MG63 (cell line): ENCODE measurements around the gene MARVELD1. TPM values are rescaled to one million over a fixed set of nuclear protein-coding genes. Genes with fewer than 3 reads are reported as not detected.
A peak's percentile ranks its signal among the peaks of the same experiment; 100 is the strongest.

Source experiments
- DNase-seq: peaks from one replicate; pipeline ENCODE4 v3.0.0-alpha.2; 2020
- H3K27me3 ChIP-seq: fragments of 250-450 bp; sonication (Bioruptor Pico); 2 replicates; pipeline ENCODE4 v1.5.1; 2020; ENCODE audit warnings: mild to moderate bottlenecking, moderate library complexity
- H3K36me3 ChIP-seq: fragments of 250-450 bp; sonication (Bioruptor Pico); 2 replicates; pipeline ENCODE4 v1.5.1; 2020; ENCODE audit warnings: mild to moderate bottlenecking, moderate library complexity
- H3K4me3 ChIP-seq: fragments of 250-450 bp; sonication (Bioruptor Pico); 2 replicates; pipeline ENCODE4 v1.5.1; 2020; ENCODE audit warnings: mild to moderate bottlenecking, moderate library complexity
- H3K9me3 ChIP-seq: fragments of 250-450 bp; sonication (Bioruptor Pico); 2 replicates; pipeline ENCODE4 v1.5.1; 2020; ENCODE audit warnings: mild to moderate bottlenecking, moderate library complexity
- total RNA-seq: library from RNA; depleted of rRNA; stranded (reverse); fragments of >200 nt; shearing (Covaris generic); gene quantifications from 2 replicates; pipeline ENCODE4 v1.2.3, GENCODE V29; 2014; ENCODE audit warnings: low replicate concordance

Gene MARVELD1
- total RNA-seq, 1 experiment from 2014 or later: 63.5 TPM

DNA sequence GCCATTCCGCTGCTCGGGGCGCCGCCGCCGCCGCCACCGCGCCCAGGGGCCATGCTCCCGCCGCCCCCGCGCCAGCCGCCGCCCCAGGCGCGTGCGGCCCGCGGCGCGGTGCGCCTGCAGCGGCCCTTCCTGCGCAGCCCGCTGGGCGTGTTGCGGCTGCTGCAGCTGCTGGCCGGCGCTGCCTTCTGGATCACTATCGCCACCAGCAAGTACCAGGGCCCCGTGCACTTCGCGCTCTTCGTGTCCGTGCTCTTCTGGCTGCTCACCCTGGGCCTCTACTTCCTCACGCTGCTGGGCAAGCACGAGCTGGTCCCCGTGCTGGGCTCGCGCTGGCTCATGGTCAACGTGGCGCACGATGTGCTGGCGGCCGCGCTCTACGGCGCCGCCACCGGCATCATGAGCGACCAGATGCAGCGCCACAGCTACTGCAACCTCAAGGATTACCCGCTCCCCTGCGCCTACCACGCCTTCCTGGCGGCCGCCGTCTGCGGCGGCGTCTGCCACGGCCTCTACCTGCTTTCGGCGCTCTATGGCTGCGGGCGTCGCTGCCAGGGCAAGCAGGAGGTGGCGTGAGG lies 383 bp downstream of the MARVELD1 start:
- H3K36me3 ChIP-seq: peaks cover 36% of the 10 kb centered on the region
- no peaks in the 10 kb centered on the region for H3K27me3 ChIP-seq
- peak overlapping the region; percentile 85 for H3K4me3 ChIP-seq
- DNase-seq: peak; percentile 66
- H3K9me3 ChIP-seq: no peaks in the 10 kb centered on the region

GRCh38 chr10:97714401-97715258 lies 1.1 kb downstream of the MARVELD1 start:
- H3K36me3 ChIP-seq: peaks cover 43% of the 10 kb centered on the region
- DNase-seq: peak; percentile 72
- no peaks in the 10 kb centered on the region for H3K9me3 ChIP-seq
- H3K4me3 ChIP-seq: peak overlapping the region; percentile 85
- H3K27me3 ChIP-seq: no peaks in the 10 kb centered on the region

GRCh38 chr10:97715259-97715874 lies 1.8 kb downstream of the MARVELD1 start:
- no peaks in the 10 kb centered on the region for H3K9me3 ChIP-seq
- H3K36me3 ChIP-seq: peaks cover 46% of the 10 kb centered on the region
- DNase-seq: no peak
- H3K4me3 ChIP-seq: peak overlapping the region; percentile 85
- no peaks in the 10 kb centered on the region for H3K27me3 ChIP-seq

DNA sequence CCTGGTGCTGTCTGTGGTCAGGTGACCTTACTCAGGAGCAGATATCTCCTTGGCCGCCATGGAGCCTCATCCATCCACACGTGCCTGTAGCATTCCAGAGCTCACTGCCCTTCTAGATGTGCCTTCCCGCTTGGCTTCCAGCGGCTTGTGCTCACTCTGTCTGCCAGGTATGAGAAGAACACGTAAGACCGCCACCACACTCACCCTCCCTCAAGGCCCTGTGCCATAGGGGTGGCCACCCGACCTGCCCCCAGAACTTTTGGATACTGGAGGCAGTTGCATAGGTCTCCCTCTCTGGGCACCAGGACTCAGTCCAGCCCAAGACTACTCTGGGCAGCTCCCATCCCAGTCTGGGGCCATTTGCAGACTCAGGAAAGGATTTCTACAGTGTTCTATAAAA lies 4.1 kb downstream of the MARVELD1 start:
- Histone ChIP-seq H3K9me3 (no peaks in the 10 kb centered on the region), H3K36me3 (peaks cover 47% of the 10 kb centered on the region), H3K4me3 (no peak overlapping the region), H3K27me3 (no peaks in the 10 kb centered on the region)
- no peak for DNase-seq

GRCh38 chr10:97718178-97718577 lies 4.6 kb downstream of the MARVELD1 start:
- no peaks in the 10 kb centered on the region for H3K27me3 ChIP-seq
- no peak overlapping the region for H3K4me3 ChIP-seq
- no peak for DNase-seq
- peaks cover 50% of the 10 kb centered on the region for H3K36me3 ChIP-seq
- H3K9me3 ChIP-seq: no peaks in the 10 kb centered on the region

GRCh38 chr10:97718659-97719142 lies 5.2 kb downstream of the MARVELD1 start:
- DNase-seq: no peak
- Histone ChIP-seq H3K4me3 (no peak overlapping the region), H3K36me3 (peaks cover 51% of the 10 kb centered on the region), H3K9me3 (no peaks in the 10 kb centered on the region), H3K27me3 (no peaks in the 10 kb centered on the region)

GRCh38 chr10:97719602-97720001 lies 6.1 kb downstream of the MARVELD1 start:
- Histone ChIP-seq H3K9me3 (no peaks in the 10 kb centered on the region), H3K27me3 (no peaks in the 10 kb centered on the region), H3K36me3 (peaks cover 51% of the 10 kb centered on the region), H3K4me3 (no peak overlapping the region)
- DNase-seq: no peak

DNA sequence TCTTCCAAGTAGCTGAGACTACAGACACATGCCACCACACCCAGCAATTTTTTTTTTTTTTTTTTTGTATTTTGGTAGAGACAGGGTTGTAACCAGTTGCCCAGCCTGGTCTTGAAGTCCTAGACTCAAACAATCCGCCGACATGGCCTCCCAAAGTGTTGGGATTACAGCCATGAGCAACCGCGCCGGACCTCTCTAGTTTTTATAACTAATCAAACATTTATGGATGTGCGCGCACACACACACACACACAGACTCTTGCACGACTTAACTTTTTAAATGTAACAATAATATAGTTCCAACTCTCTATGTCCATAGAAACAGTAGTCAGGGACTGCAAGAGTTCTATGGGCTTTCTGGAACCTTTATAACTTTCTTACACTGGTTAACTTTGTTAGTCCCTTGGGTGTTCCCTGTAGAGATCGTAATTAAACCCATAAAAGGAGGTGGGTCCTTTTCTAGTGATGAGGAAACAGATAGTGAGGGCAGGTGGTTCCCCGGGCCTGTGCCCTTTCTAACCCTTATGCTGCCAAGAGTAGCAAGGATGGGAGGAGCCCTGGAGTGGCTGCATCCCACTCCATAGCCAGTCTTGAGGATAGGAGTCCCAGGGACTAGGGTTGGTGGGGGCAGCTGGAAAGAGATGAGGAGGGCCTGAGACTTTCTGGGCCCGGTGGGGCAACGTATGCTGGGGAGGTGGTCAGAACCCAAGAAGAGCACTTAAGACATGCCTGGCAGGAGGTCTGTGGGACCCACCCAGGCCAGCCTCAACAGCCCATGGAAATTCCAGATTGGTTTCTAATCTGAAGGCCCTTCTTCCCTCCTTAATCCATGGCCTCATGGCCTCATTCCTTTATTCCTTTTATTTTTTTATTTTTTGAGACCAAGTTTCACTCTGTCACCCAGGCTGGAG lies 8.6 kb downstream of the MARVELD1 start:
- Histone ChIP-seq H3K27me3 (no peaks in the 10 kb centered on the region), H3K4me3 (no peak overlapping the region), H3K9me3 (no peaks in the 10 kb centered on the region), H3K36me3 (peaks cover 29% of the 10 kb centered on the region)
- DNase-seq: no peak

GRCh38 chr10:97723001-97723400 lies 9.5 kb downstream of the MARVELD1 start:
- H3K27me3 ChIP-seq: no peaks in the 10 kb centered on the region
- DNase-seq: no peak
- no peaks in the 10 kb centered on the region for H3K9me3 ChIP-seq
- H3K36me3 ChIP-seq: peaks cover 20% of the 10 kb centered on the region
- no peak overlapping the region for H3K4me3 ChIP-seq

DNA sequence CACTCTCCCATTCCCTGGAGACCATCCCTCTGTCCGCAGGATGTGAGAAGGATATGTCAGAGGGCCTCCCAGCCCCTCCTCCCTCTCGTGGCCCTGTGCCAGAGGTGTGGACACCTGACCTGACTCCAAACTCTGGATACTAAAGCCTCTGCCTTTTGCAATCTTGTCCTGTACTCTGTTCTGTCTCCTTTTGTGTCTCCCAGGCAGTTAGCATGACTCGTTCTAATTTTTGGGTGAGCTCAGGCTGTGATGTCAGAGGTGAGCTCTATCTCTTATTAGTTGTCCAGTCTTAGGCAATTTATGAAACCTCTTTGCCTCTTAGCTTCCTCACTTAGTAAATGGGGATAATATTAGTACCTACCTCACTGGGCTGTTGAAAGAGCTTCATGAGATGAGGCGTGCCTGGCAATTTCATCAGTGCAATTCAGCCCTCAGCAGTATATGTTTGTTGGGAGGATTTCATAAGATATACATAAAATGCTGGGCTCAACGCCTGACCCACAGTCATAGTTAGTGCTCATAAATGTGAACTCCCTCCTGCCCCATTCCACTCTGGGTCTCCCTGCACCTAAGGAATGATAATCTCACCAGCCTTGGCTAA lies 10.9 kb downstream of the MARVELD1 start:
- Histone ChIP-seq H3K9me3 (no peaks in the 10 kb centered on the region), H3K4me3 (no peak overlapping the region), H3K27me3 (no peaks in the 10 kb centered on the region), H3K36me3 (peaks cover 10% of the 10 kb centered on the region; the same call in 1 of the 2 replicates)
- peak; percentile 46 for DNase-seq

- DNase-seq: peak; percentile 48
- H3K9me3 ChIP-seq: no peaks in the 10 kb centered on the region
- H3K4me3 ChIP-seq: no peak overlapping the region
- H3K27me3 ChIP-seq: no peaks in the 10 kb centered on the region
- peaks cover 4% of the 10 kb centered on the region; the same call in 1 of the 2 replicates for H3K36me3 ChIP-seq
Observed at GRCh38 chr10:97726636-97727178, 13.2 kb downstream of the MARVELD1 start.

- no peak for DNase-seq
- Histone ChIP-seq H3K4me3 (no peak overlapping the region), H3K9me3 (no peaks in the 10 kb centered on the region), H3K36me3 (no peaks in the 10 kb centered on the region), H3K27me3 (no peaks in the 10 kb centered on the region)
Observed at GRCh38 chr10:97729014-97729413, 15.5 kb downstream of the MARVELD1 start.

- Histone ChIP-seq H3K4me3 (no peak overlapping the region), H3K27me3 (no peaks in the 10 kb centered on the region), H3K9me3 (no peaks in the 10 kb centered on the region), H3K36me3 (no peaks in the 10 kb centered on the region)
- peak; percentile 41 for DNase-seq
Observed at GRCh38 chr10:97731346-97732051, 18.0 kb downstream of the MARVELD1 start.

- Histone ChIP-seq H3K36me3 (no peaks in the 10 kb centered on the region), H3K4me3 (no peak overlapping the region), H3K27me3 (no peaks in the 10 kb centered on the region), H3K9me3 (no peaks in the 10 kb centered on the region)
- DNase-seq: no peak
Observed at GRCh38 chr10:97732052-97732359, 18.5 kb downstream of the MARVELD1 start.

GRCh38 chr10:97733256-97733655 lies 19.7 kb downstream of the MARVELD1 start:
- no peaks in the 10 kb centered on the region; the same call in 1 of the 2 replicates for H3K36me3 ChIP-seq
- H3K4me3 ChIP-seq: no peak overlapping the region
- H3K9me3 ChIP-seq: no peaks in the 10 kb centered on the region
- no peak for DNase-seq
- H3K27me3 ChIP-seq: no peaks in the 10 kb centered on the region
